Psoas muscle (tissue), 8 donors: ENCODE data around the gene CD99. TPM values are rescaled to one million over a fixed set of nuclear protein-coding genes. Genes with fewer than 3 reads are reported as not detected.
A peak's percentile ranks its signal among the peaks of the same experiment; 100 is the strongest.

Source experiments
- ATAC-seq, 4 donors: fragments of 200-7000 bp; cut with Tn5 transposase; one replicate each; pipeline ENCODE4 v1.9.1; 2020; ENCODE audit warnings: moderate library complexity in 3 of 4, mild to moderate bottlenecking in 2 of 4
- DNase-seq, 2 donors: peaks; one replicate each; pipeline ENCODE4 v3.0.0-alpha.2; 2020
- H3K27ac ChIP-seq: fragments of 200-600 bp; one replicate; pipeline ENCODE4 v1.8.0; 2022
- H3K27me3 ChIP-seq, 3 donors: fragments of 200-600 bp in 1 of 3; one replicate each; pipeline versions ENCODE4 v1.6.1 to v1.8.0; 2013 to 2022; ENCODE audit warnings: low read length in 2 of 3, mild to moderate bottlenecking in 2 of 3, moderate library complexity in 1 of 3; ENCODE audit not compliant: insufficient read depth in 3 of 3
- H3K36me3 ChIP-seq, 2 donors: fragments of 200-600 bp in 1 of 2; one replicate each; pipeline versions ENCODE4 v1.6.1 to v1.8.0; 2013 to 2022; ENCODE audit warnings: low read depth in 1 of 2, mild to moderate bottlenecking in 1 of 2, moderate library complexity in 1 of 2; ENCODE audit not compliant: insufficient read depth in 1 of 2
- H3K4me1 ChIP-seq: fragments of 200-600 bp; one replicate; pipeline ENCODE4 v1.8.0; 2022
- H3K4me3 ChIP-seq: fragments of 200-600 bp; one replicate; pipeline ENCODE4 v1.8.0; 2022; ENCODE audit warnings: mild to moderate bottlenecking
- H3K9me3 ChIP-seq: fragments of 200-600 bp; one replicate; pipeline ENCODE4 v1.8.0; 2022
- CTCF ChIP-seq: fragments of 200-600 bp; IDR thresholded peaks from one replicate; pipeline ENCODE4 v1.8.0; 2022; ENCODE audit warnings: antibody characterized with exemption
- WGBS, 3 donors: extraction: QIAGEN DNeasy Blood & Tissue Kit; methylation state at CpG; one replicate each; pipeline versions ENCODE4 v1.1.6 to v1.1.7; 2013; 5-methylcytosine and 5-hydroxymethylcytosine counted together
- intact Hi-C, 2 donors: fragments of 100-400 bp; cut with DNase I; formaldehyde crosslinking; loops; one replicate each; pipeline versions ENCODE4 v1.11.0 to v1.14.2; 2022
- polyA plus RNA-seq, 3 donors: library from polyadenylated mRNA; stranded (reverse); fragments of 200-250 nt; gene quantifications; one replicate each; pipeline ENCODE4 v1.2.3, GENCODE V29; 2013
- total RNA-seq, 4 donors: library from RNA; stranded (reverse); fragmentation: NEBNext Ultra II Directional in 2 of 4; extraction: Animal tissue kit (Norgen Biotek cat#: 25700) in 2 of 4; gene quantifications; one replicate each; pipeline versions ENCODE4 v1.2.1 to v1.2.4, GENCODE V29; 2021 to 2023
- donor health status: healthy with polysubstance abuse.
- donor health status: DM: no; HTN: no; CAD: no; lungs with moderate emphysema.
- donor health status: Bipolar disorder and iron deficiency.
- donor health status: healthy.
- donor health status: DM: yes; HTN: yes; CAD: no.
- donor health status: DM: no; HTN: no; CAD: no.
- donor health status: DM: no; HTN: no; CAD: no.
- donor health status: DM: yes; HTN: yes; CAD: no.

CD99 gene
- total and polyA plus RNA-seq, 7 donors, result 118 to 239 (median 128) TPM

GRCh38 chrX:2691543-2692220, 587 bp downstream of the CD99 start:
- Histone ChIP-seq H3K4me1 (peaks cover 32% of the 10 kb centered on the region), H3K27ac (peak overlapping the region; percentile 86), H3K36me3 (no peaks in the 10 kb centered on the region), H3K9me3 (no peaks in the 10 kb centered on the region), H3K4me3 (peak overlapping the region; percentile 92), H3K27me3 (no peaks in the 10 kb centered on the region)
- intact Hi-C loops, result no loop called here
- DNase-seq, result peak; percentile 68 to 77
- 0 to 1% (median 0%) methylated on average over 40 to 42 of the region's 42 CpGs for WGBS, 3 donors
- no peak for TF ChIP-seq CTCF
- ATAC-seq, result peak; percentile 61 to 82 (median 75)

- peak in 3 of 4 donors; percentile 52 to 64 (median 55) for ATAC-seq
- intact Hi-C loops, result no loop called here
- Histone ChIP-seq H3K4me1 (peaks cover 39% of the 10 kb centered on the region), H3K4me3 (peak overlapping the region; percentile 92), H3K36me3 (no peaks in the 10 kb centered on the region), H3K27ac (peak overlapping the region; percentile 86), H3K27me3 (no peaks in the 10 kb centered on the region), H3K9me3 (no peaks in the 10 kb centered on the region)
- DNase-seq, result peak; percentile 38 to 61
- no peak for TF ChIP-seq CTCF
- 4 to 22% (median 14%) methylated on average over 24 of the region's 24 CpGs for WGBS, 3 donors
Measured at GRCh38 chrX:2692221-2693112, 1.4 kb downstream of the CD99 start.

GRCh38 chrX:2693113-2694002, 2.3 kb downstream of the CD99 start:
- no peak for TF ChIP-seq CTCF
- H3K9me3 ChIP-seq, result no peaks in the 10 kb centered on the region
- DNase-seq (no peak), ATAC-seq (no peak)
- H3K4me1 ChIP-seq, result peaks cover 48% of the 10 kb centered on the region
- H3K36me3 ChIP-seq, result no peaks in the 10 kb centered on the region
- peak overlapping the region; percentile 41 for H3K27ac ChIP-seq
- H3K4me3 ChIP-seq, result peak overlapping the region; percentile 92
- intact Hi-C loops, result no loop called here
- WGBS, 3 donors, result 51 to 72% (median 60%) methylated on average over 15 of the region's 15 CpGs
- no peaks in the 10 kb centered on the region for H3K27me3 ChIP-seq

DNA sequence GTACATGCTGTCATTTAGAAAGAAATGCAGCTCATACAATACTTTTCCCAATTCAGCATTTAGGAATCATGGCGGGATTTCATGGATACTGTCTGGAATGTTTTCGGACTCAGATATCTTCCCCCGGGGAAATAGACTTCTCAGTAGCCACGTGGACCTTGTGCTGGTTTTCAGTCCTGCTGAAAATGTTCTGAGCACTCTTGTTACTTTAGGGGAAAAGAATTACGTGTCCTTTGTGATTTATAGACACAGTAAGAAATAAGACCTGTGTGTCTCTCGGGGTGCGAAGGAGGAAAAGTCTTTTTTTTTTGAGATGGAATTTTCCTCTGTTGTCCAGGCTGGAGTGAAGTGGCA, 3.8 kb downstream of the CD99 start:
- peaks cover 53% of the 10 kb centered on the region for H3K4me1 ChIP-seq
- ATAC-seq (no peak), DNase-seq (no peak)
- H3K9me3 ChIP-seq, result no peaks in the 10 kb centered on the region
- H3K4me3 ChIP-seq, result no peak overlapping the region
- WGBS, 3 donors, result 19 to 53% (median 41%) methylated on average over 7 of the region's 7 CpGs
- no peak for TF ChIP-seq CTCF
- intact Hi-C loops, result no loop called here
- no peaks in the 10 kb centered on the region for H3K36me3 ChIP-seq
- H3K27me3 ChIP-seq, result no peaks in the 10 kb centered on the region
- no peak overlapping the region for H3K27ac ChIP-seq
